ENCODE data around the gene KDM4C. TPM values are rescaled to one million over a fixed set of nuclear protein-coding genes. Genes with fewer than 3 reads are reported as not detected.
"Not testable (repeated sequence)": the region's sequence is repeated elsewhere in the genome, so short reads cannot be mapped to it uniquely, and the experiment has no call there.

KDM4C gene
- total RNA-seq, 1 experiment from 2014 or later: 4.8 TPM

- Histone ChIP-seq H3K4me1 (ENCODE audit: insufficient read depth, low read length, poor library complexity, severe bottlenecking) (no peaks in the 10 kb centered on the region), H3K9me3 (ENCODE audit: low read depth, low read length, poor library complexity, severe bottlenecking) (no peaks in the 10 kb centered on the region), H3K4me3 (ENCODE audit: low read depth, low read length, poor library complexity, severe bottlenecking) (no peak overlapping the region), H3K36me3 (ENCODE audit: insufficient read depth, low read length, poor library complexity, severe bottlenecking) (no peaks in the 10 kb centered on the region), H3K27me3 (replicated peaks; ENCODE audit: insufficient read depth, low read depth, low read length, poor library complexity) (no peaks in the 10 kb centered on the region), H3K27ac (ENCODE audit: low read depth, low read length, poor library complexity, severe bottlenecking) (no peak overlapping the region)
- no peak for TF ChIP-seq CTCF (conservative IDR thresholded peaks at IDR 0.05; ENCODE audit: low read depth, low read length)
- no peak for TF ChIP-seq EZH2 (IDR thresholded peaks at IDR 0.05; ENCODE audit: borderline replicate concordance, low read depth, low read length, poor library complexity, severe bottlenecking)
- CTCF ChIA-PET: no interaction called here
- BruUV-seq (replicated peaks): no TSS peak
- DNase-seq (ENCODE audit: low spot score): no peak
- intact Hi-C loops (cut with micrococcal nuclease; ENCODE audit: unreplicated experiment): loop anchor here (5.0 to 10.0 kb wide), 3 partner anchors 157 to 360 kb away; no protein-coding TSS in a partner anchor
- POLR2A ChIA-PET (ENCODE audit: low non-redundant PET): no interaction called here
Observed at GRCh38 chr9:7177383-7177782, 419.6 kb downstream of the KDM4C start.

DNA sequence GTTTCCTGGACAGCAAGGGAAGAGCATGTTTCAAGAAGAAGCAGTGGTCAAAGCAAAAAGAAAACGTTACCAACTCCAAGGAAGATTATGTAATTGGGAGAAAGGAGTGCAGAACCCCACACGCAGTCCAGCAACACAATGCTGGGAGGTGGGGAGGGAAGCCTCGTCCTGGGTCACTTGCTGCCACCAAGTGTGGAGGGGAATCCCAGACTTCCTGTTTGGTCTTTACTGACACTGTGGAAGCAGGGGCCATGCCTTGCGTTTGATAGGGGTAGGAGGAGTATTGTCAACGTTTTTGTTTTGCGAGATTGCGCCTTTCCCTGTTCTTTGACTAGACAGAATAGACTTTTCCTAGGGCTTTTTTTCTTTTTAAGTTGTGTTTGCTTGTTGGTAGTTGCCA lies 421.0 kb downstream of the KDM4C start:
- no peak for DNase-seq (ENCODE audit: low spot score)
- Histone ChIP-seq H3K9me3 (ENCODE audit: low read depth, low read length, poor library complexity, severe bottlenecking) (no peaks in the 10 kb centered on the region), H3K36me3 (ENCODE audit: insufficient read depth, low read length, poor library complexity, severe bottlenecking) (no peaks in the 10 kb centered on the region), H3K4me3 (ENCODE audit: low read depth, low read length, poor library complexity, severe bottlenecking) (no peak overlapping the region), H3K4me1 (ENCODE audit: insufficient read depth, low read length, poor library complexity, severe bottlenecking) (no peaks in the 10 kb centered on the region), H3K27ac (ENCODE audit: low read depth, low read length, poor library complexity, severe bottlenecking) (no peak overlapping the region), H3K27me3 (replicated peaks; ENCODE audit: insufficient read depth, low read depth, low read length, poor library complexity) (no peaks in the 10 kb centered on the region)
- POLR2A ChIA-PET (ENCODE audit: low non-redundant PET): no interaction called here
- CTCF ChIA-PET: no interaction called here
- TF ChIP-seq EZH2 (IDR thresholded peaks at IDR 0.05; ENCODE audit: borderline replicate concordance, low read depth, low read length, poor library complexity, severe bottlenecking): no peak
- TF ChIP-seq CTCF (conservative IDR thresholded peaks at IDR 0.05; ENCODE audit: low read depth, low read length): no peak
- intact Hi-C loops (cut with micrococcal nuclease; ENCODE audit: unreplicated experiment): loop anchor here (5.0 to 10.0 kb wide), 3 partner anchors 156 to 359 kb away; no protein-coding TSS in a partner anchor
- BruUV-seq (replicated peaks): no TSS peak

- H3K27me3 ChIP-seq (replicated peaks; ENCODE audit: insufficient read depth, low read depth, low read length, poor library complexity): no peaks in the 10 kb centered on the region
- intact Hi-C loops (cut with micrococcal nuclease; ENCODE audit: unreplicated experiment): no loop called here
- BruUV-seq (replicated peaks): no TSS peak
- H3K4me1 ChIP-seq (ENCODE audit: insufficient read depth, low read length, poor library complexity, severe bottlenecking): no peaks in the 10 kb centered on the region
- no peaks in the 10 kb centered on the region for H3K9me3 ChIP-seq (ENCODE audit: low read depth, low read length, poor library complexity, severe bottlenecking)
- no peak overlapping the region for H3K27ac ChIP-seq (ENCODE audit: low read depth, low read length, poor library complexity, severe bottlenecking)
- no peak overlapping the region for H3K4me3 ChIP-seq (ENCODE audit: low read depth, low read length, poor library complexity, severe bottlenecking)
- ChIA-PET POLR2A (ENCODE audit: low non-redundant PET) (no interaction called here), CTCF (no interaction called here)
- DNase-seq (ENCODE audit: low spot score): no peak
- H3K36me3 ChIP-seq (ENCODE audit: insufficient read depth, low read length, poor library complexity, severe bottlenecking): no peaks in the 10 kb centered on the region
- TF ChIP-seq EZH2 (IDR thresholded peaks at IDR 0.05; ENCODE audit: borderline replicate concordance, low read depth, low read length, poor library complexity, severe bottlenecking): no peak
- no peak for TF ChIP-seq CTCF (conservative IDR thresholded peaks at IDR 0.05; ENCODE audit: low read depth, low read length)
Observed at GRCh38 chr9:7180247-7180646, 422.5 kb downstream of the KDM4C start.

DNA sequence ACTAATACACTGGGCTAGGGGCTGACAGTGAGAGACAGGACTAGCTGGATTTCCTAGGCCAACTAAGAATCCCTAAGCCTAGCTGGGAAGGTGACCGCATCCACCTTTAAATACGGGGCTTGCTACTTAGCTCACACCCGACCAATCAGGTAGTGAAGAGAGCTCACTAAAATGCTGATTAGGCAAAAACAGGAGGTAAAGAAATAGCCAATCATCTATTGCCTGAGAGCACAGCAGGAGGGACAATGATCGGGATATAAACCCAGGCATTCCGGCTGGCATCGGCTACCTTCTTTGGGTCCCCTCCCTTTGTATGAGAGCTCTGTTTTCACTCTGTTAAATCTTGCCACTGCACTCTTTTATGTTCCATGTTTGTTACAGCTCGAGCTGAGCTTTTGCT lies 425.4 kb downstream of the KDM4C start:
- BruUV-seq (replicated peaks); POLR2A ChIA-PET (ENCODE audit: low non-redundant PET); H3K36me3 ChIP-seq (ENCODE audit: insufficient read depth, low read length, poor library complexity, severe bottlenecking); H3K27me3 ChIP-seq (replicated peaks; ENCODE audit: insufficient read depth, low read depth, low read length, poor library complexity); intact Hi-C loops (cut with micrococcal nuclease; ENCODE audit: unreplicated experiment); H3K27ac ChIP-seq (ENCODE audit: low read depth, low read length, poor library complexity, severe bottlenecking); DNase-seq (ENCODE audit: low spot score); H3K9me3 ChIP-seq (ENCODE audit: low read depth, low read length, poor library complexity, severe bottlenecking); H3K4me3 ChIP-seq (ENCODE audit: low read depth, low read length, poor library complexity, severe bottlenecking); H3K4me1 ChIP-seq (ENCODE audit: insufficient read depth, low read length, poor library complexity, severe bottlenecking): not testable (repeated sequence)
- CTCF ChIA-PET: interaction anchor here (0.6 kb wide), 1 partner anchor 51 kb away, joined by 5 read pairs; no protein-coding TSS in a partner anchor
